Measurements from ENCODE around the gene TUBA3D. TPM values are rescaled to one million over a fixed set of nuclear protein-coding genes. Genes with fewer than 3 reads are reported as not detected.
A peak's percentile ranks its signal among the peaks of the same experiment; 100 is the strongest.
"Not testable (repeated sequence)": the region's sequence is repeated elsewhere in the genome, so short reads cannot be mapped to it uniquely, and the experiment has no call there.

TUBA3D gene
- polyA plus RNA-seq, 1 experiment, result not detected

GRCh38 chr2:131492015-131492417 is 16.1 kb downstream of the TUBA3D start, which contains the start of gene MZT2A:
TSS of gene MZT2A (minus strand) at chr2:131492397. CDS start at chr2:131492376, 21 bp downstream.
- H3K9me3 ChIP-seq (ENCODE audit: control insufficient read depth, insufficient read depth, low read length); H3K27me3 ChIP-seq (ENCODE audit: control insufficient read depth, insufficient read depth, low read length); DNase-seq (ENCODE audit: low read depth, low spot score); POLR2A ChIA-PET: not testable (repeated sequence)
- H3K4me3 ChIP-seq (ENCODE audit: low read depth, low read length), result peak within 1 kb of the TSS; percentile 78
- CTCF ChIA-PET, result interaction anchor here (0.6 to 3.0 kb wide), 21 partner anchors 8 to 1687 kb away, joined by 3 to 34 read pairs (median 4); no protein-coding TSS in a partner anchor
- peak within 1 kb of the TSS; percentile 65 for H3K27ac ChIP-seq (ENCODE audit: low read depth, low read length)

GRCh38 chr2:131492418-131493198 is 16.7 kb downstream of the TUBA3D start:
- peak; percentile 68 for DNase-seq (ENCODE audit: low read depth, low spot score)
- peak; percentile 81 for TF ChIP-seq CTCF (IDR thresholded peaks at IDR 0.05; ENCODE audit: low read depth, low read length)
- POLR2A ChIA-PET, result interaction anchor here (0.7 kb wide), 1 partner anchor 190 kb away, joined by 3 read pairs; no protein-coding TSS in a partner anchor
- no peaks in the 10 kb centered on the region for H3K9me3 ChIP-seq (ENCODE audit: control insufficient read depth, insufficient read depth, low read length)
- H3K27ac ChIP-seq (ENCODE audit: low read depth, low read length), result peak overlapping the region; percentile 65
- CTCF ChIA-PET, result interaction anchor here (0.6 to 3.0 kb wide), 35 partner anchors 9 to 1109 kb away, joined by 3 to 34 read pairs (median 3); no protein-coding TSS in a partner anchor
- no peaks in the 10 kb centered on the region for H3K27me3 ChIP-seq (ENCODE audit: control insufficient read depth, insufficient read depth, low read length)
- peak overlapping the region; percentile 78 for H3K4me3 ChIP-seq (ENCODE audit: low read depth, low read length)

GRCh38 chr2:131493199-131493968 is 17.5 kb downstream of the TUBA3D start:
- Histone ChIP-seq H3K4me3 (ENCODE audit: low read depth, low read length) (peak overlapping the region; percentile 78), H3K27me3 (ENCODE audit: control insufficient read depth, insufficient read depth, low read length) (no peaks in the 10 kb centered on the region), H3K27ac (ENCODE audit: low read depth, low read length) (peak overlapping the region; percentile 47), H3K9me3 (ENCODE audit: control insufficient read depth, insufficient read depth, low read length) (no peaks in the 10 kb centered on the region)
- TF ChIP-seq CTCF (IDR thresholded peaks at IDR 0.05; ENCODE audit: low read depth, low read length), result no peak
- no peak for DNase-seq (ENCODE audit: low read depth, low spot score)
- ChIA-PET CTCF (interaction anchor here (0.6 to 3.0 kb wide), 32 partner anchors 10 to 1255 kb away, joined by 3 to 34 read pairs (median 4); no protein-coding TSS in a partner anchor), POLR2A (interaction anchor here (0.7 kb wide), 1 partner anchor 189 kb away, joined by 3 read pairs; no protein-coding TSS in a partner anchor)

GRCh38 chr2:131495506-131495905 is 19.6 kb downstream of the TUBA3D start:
- CTCF ChIA-PET; H3K27me3 ChIP-seq (ENCODE audit: control insufficient read depth, insufficient read depth, low read length); H3K4me3 ChIP-seq (ENCODE audit: low read depth, low read length); POLR2A ChIA-PET; H3K27ac ChIP-seq (ENCODE audit: low read depth, low read length); DNase-seq (ENCODE audit: low read depth, low spot score); H3K9me3 ChIP-seq (ENCODE audit: control insufficient read depth, insufficient read depth, low read length): not testable (repeated sequence)

- H3K9me3 ChIP-seq (ENCODE audit: control insufficient read depth, insufficient read depth, low read length); CTCF ChIA-PET; H3K4me3 ChIP-seq (ENCODE audit: low read depth, low read length); POLR2A ChIA-PET; H3K27me3 ChIP-seq (ENCODE audit: control insufficient read depth, insufficient read depth, low read length): not testable (repeated sequence)
- H3K27ac ChIP-seq (ENCODE audit: low read depth, low read length), result peak overlapping the region; percentile 39
- DNase-seq (ENCODE audit: low read depth, low spot score), result peak; percentile 39
These were observed 22.5 kb downstream of the TUBA3D start for GRCh38 chr2:131498321-131498973.

GRCh38 chr2:131503587-131503986 is 27.7 kb downstream of the TUBA3D start:
- DNase-seq (ENCODE audit: low read depth, low spot score); H3K27me3 ChIP-seq (ENCODE audit: control insufficient read depth, insufficient read depth, low read length); H3K4me3 ChIP-seq (ENCODE audit: low read depth, low read length); H3K9me3 ChIP-seq (ENCODE audit: control insufficient read depth, insufficient read depth, low read length); POLR2A ChIA-PET; H3K27ac ChIP-seq (ENCODE audit: low read depth, low read length): not testable (repeated sequence)
- CTCF ChIA-PET, result interaction anchor here (2.8 kb wide), 1 partner anchor 11 kb away, joined by 19 read pairs; the partner anchor contains the start of gene MZT2A

GRCh38 chr2:131504082-131504750 is 28.3 kb downstream of the TUBA3D start:
- POLR2A ChIA-PET, result not testable (repeated sequence)

More at GRCh38 chr2:131504082-131504750, 28.3 kb downstream of the TUBA3D start:
- CTCF ChIA-PET, result interaction anchor here (0.6 to 2.8 kb wide), 2 partner anchors 11 to 47 kb away, joined by 5 to 19 read pairs; partner anchors contain the start of gene MZT2A
- H3K9me3 ChIP-seq (ENCODE audit: control insufficient read depth, insufficient read depth, low read length); DNase-seq (ENCODE audit: low read depth, low spot score); H3K27ac ChIP-seq (ENCODE audit: low read depth, low read length); H3K27me3 ChIP-seq (ENCODE audit: control insufficient read depth, insufficient read depth, low read length); H3K4me3 ChIP-seq (ENCODE audit: low read depth, low read length): not testable (repeated sequence)
